Testis (tissue), 2 donors: ENCODE results near the gene NIT1.

Experiments used
- CTCF ChIP-seq, 3 experiments: fragments of 450-650 bp in 2 of 3; fragments of 200-600 bp in 1 of 3; sonication (generic) in 1 of 3; IDR thresholded peaks; one replicate each; pipeline ENCODE4 v1.5.1; 2016 to 2019; ENCODE audit warnings: antibody characterized with exemption in 3 of 3, mild to moderate bottlenecking in 2 of 3, moderate library complexity in 1 of 3
- POLR2A ChIP-seq: fragments of 450-650 bp; IDR thresholded peaks from one replicate; pipeline ENCODE4 v1.6.1; 2017; ENCODE audit warnings: antibody characterized with exemption, mild to moderate bottlenecking, moderate library complexity

- no peak for TF ChIP-seq CTCF (IDR thresholded peaks at IDR 0.05)
- no peak for TF ChIP-seq POLR2A
These were observed 22.7 kb upstream of the NIT1 start for GRCh38 chr1:161095230-161095629.
